Esophagus muscularis mucosa (tissue), 4 donors: ENCODE measurements around the gene SNX10. TPM values are rescaled to one million over a fixed set of nuclear protein-coding genes. Genes with fewer than 3 reads are reported as not detected.

Source experiments
- DNase-seq: peaks from one replicate; pipeline ENCODE4 v3.0.0-alpha.2; 2017; ENCODE audit errors: extremely low spot score
- H3K27ac ChIP-seq, 4 donors: fragments of 200-600 bp; sonication (generic); replicated peaks in 1 of 4; 1 replicate in 3 of 4; 2 replicates in 1 of 4; pipeline ENCODE4 v1.5.1; 2016 to 2019; ENCODE audit warnings: mild to moderate bottlenecking in 1 of 4
- H3K27me3 ChIP-seq, 4 donors: fragments of 200-600 bp; sonication (generic); one replicate each; pipeline versions ENCODE4 v1.5.1 to v1.6.0; 2016 to 2019
- H3K36me3 ChIP-seq, 4 donors: fragments of 200-600 bp; sonication (generic); one replicate each; pipeline ENCODE4 v1.5.1; 2016 to 2019
- H3K4me1 ChIP-seq, 4 donors: fragments of 200-600 bp; sonication (generic); one replicate each; pipeline ENCODE4 v1.5.1; 2016 to 2019
- H3K4me3 ChIP-seq, 4 donors: fragments of 200-600 bp; sonication (generic); 1 replicate in 2 of 4; 2 replicates in 2 of 4; pipeline ENCODE4 v1.5.1; 2016 to 2019; ENCODE audit warnings: mild to moderate bottlenecking in 4 of 4, moderate library complexity in 1 of 4
- H3K9me3 ChIP-seq, 4 donors: fragments of 200-600 bp; sonication (generic); 1 replicate in 3 of 4; 2 replicates in 1 of 4; pipeline ENCODE4 v1.5.1; 2016 to 2019
- EP300 ChIP-seq: sonication (generic); formaldehyde crosslinking; IDR thresholded peaks from one replicate; pipeline ENCODE4 v1.6.1; 2017; ENCODE audit warnings: antibody characterized with exemption
- POLR2A ChIP-seq: fragments of 450-650 bp; IDR thresholded peaks from one replicate; pipeline ENCODE4 v1.6.1; 2017; ENCODE audit warnings: antibody characterized with exemption, moderate library complexity, mild to moderate bottlenecking, low read depth
- POLR2AphosphoS5 ChIP-seq, 2 donors: sonication (generic); formaldehyde crosslinking; IDR thresholded peaks; one replicate each; pipeline ENCODE4 v1.6.1; 2017; ENCODE audit warnings: antibody characterized with exemption in 2 of 2
- WGBS: methylation state at CpG from one replicate; pipeline ENCODE4 v1.1.5; 2018; 5-methylcytosine and 5-hydroxymethylcytosine counted together
- intact Hi-C: fragments of 100-400 bp; cut with DNase I; formaldehyde crosslinking; loops from one replicate; pipeline ENCODE4 v1.15.1; 2023
- total RNA-seq, 4 donors: library from RNA; depleted of rRNA; stranded (reverse); fragments of >200 nt; gene quantifications; one replicate each; pipeline versions ENCODE4 v1.1.0 to v1.2.1, GENCODE V29; 2016
- TF ChIP-seq, protein P1 (sequence below), 3 experiments: fragments of 200-600 bp in 2 of 3; fragments of 450-650 bp in 1 of 3; sonication (generic) in 2 of 3; IDR thresholded peaks; one replicate each; pipeline ENCODE4 v1.5.1; 2017 to 2019; ENCODE audit warnings: antibody characterized with exemption in 3 of 3, mild to moderate bottlenecking in 2 of 3, moderate library complexity in 1 of 3

Gene SNX10
- total RNA-seq, 4 donors from 2014 or later, result 1.9 to 5.0 (median 4.1) TPM

DNA sequence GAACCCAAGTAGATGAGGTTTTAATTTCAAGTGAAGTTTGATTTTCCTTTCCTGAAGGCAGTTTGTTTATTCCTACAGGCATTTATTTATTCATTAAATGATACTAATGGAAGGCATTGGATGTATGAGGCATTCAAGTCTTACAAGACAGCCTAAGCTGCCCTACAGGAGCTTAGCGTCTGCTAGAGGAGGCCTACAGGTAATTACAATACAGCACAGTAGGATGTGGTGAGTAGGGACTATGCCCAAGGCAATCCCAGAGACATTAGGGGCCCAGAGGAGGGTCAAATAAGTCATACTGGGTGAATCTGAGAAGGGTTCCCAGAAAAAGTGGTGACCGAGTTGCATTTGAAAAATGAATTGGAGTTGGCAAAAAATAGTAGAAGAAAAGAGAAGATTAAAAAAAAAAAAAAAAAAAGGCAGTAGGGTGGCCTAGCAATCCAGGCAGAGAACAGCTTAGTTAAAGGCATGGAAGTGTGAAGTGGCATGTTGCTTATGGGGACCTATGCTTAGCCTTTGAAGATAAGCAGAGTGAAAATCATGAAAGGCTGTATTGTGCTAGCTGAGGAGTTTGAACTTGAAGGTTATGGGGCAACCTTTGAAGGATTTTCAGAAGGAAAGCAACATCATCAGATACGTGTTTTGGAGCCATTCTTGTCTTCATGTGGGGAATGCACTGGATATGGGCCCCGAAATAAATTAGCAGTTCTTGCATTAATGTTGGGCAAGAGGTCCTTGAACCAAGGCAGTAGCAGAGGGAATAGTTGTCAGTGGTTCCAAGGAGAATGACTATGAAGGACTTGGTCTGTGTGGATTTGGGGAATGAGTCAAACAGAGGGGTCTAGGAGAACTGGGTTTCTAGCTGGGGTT, 65.5 kb downstream of the SNX10 start:
- TF ChIP-seq, protein P1, sequence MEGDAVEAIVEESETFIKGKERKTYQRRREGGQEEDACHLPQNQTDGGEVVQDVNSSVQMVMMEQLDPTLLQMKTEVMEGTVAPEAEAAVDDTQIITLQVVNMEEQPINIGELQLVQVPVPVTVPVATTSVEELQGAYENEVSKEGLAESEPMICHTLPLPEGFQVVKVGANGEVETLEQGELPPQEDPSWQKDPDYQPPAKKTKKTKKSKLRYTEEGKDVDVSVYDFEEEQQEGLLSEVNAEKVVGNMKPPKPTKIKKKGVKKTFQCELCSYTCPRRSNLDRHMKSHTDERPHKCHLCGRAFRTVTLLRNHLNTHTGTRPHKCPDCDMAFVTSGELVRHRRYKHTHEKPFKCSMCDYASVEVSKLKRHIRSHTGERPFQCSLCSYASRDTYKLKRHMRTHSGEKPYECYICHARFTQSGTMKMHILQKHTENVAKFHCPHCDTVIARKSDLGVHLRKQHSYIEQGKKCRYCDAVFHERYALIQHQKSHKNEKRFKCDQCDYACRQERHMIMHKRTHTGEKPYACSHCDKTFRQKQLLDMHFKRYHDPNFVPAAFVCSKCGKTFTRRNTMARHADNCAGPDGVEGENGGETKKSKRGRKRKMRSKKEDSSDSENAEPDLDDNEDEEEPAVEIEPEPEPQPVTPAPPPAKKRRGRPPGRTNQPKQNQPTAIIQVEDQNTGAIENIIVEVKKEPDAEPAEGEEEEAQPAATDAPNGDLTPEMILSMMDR (IDR thresholded peaks at IDR 0.05), result no peak
- TF ChIP-seq POLR2AphosphoS5 (IDR thresholded peaks at IDR 0.05), result no peak
- no peaks in the 10 kb centered on the region for H3K4me1 ChIP-seq
- intact Hi-C loops, result no loop called here
- H3K9me3 ChIP-seq, result no peaks in the 10 kb centered on the region
- no peak overlapping the region for H3K4me3 ChIP-seq
- DNase-seq, result no peak
- no peaks in the 10 kb centered on the region for H3K36me3 ChIP-seq
- H3K27ac ChIP-seq, result no peak overlapping the region
- peaks cover 0 to 4% (median 0%) of the 10 kb centered on the region in 4 donors for H3K27me3 ChIP-seq
- 91% methylated on average over 4 of the region's 4 CpGs for WGBS

DNA sequence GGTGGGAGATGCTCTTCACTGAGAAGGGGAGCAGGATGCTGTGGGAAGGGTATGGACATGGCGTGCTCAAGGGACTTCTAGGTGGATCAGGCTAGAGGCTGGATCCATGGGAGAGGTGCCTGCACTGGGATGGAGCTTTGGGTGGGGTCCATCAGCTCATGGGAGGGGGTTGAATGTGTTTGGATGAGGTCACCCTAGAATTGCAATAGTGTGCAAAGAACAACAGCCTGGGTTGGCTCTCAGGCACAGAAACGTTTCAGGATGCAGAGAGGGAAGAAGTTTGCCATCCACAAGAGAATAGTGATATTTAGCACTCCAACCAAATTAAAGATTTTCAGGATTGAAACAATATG, 66.1 kb downstream of the SNX10 start:
- DNase-seq, result no peak
- H3K36me3 ChIP-seq, result no peaks in the 10 kb centered on the region
- TF ChIP-seq POLR2A (no peak), EP300 (no peak), POLR2AphosphoS5 (IDR thresholded peaks at IDR 0.05) (no peak)
- TF ChIP-seq, protein P1 (IDR thresholded peaks at IDR 0.05), result no peak
- no peak overlapping the region for H3K27ac ChIP-seq
- H3K27me3 ChIP-seq, result peaks cover 0 to 5% (median 0%) of the 10 kb centered on the region in 4 donors
- no peaks in the 10 kb centered on the region for H3K9me3 ChIP-seq
- H3K4me3 ChIP-seq, result no peak overlapping the region
- intact Hi-C loops, result no loop called here
- WGBS, result 79% methylated on average over 2 of the region's 2 CpGs
- H3K4me1 ChIP-seq, result no peaks in the 10 kb centered on the region

DNA sequence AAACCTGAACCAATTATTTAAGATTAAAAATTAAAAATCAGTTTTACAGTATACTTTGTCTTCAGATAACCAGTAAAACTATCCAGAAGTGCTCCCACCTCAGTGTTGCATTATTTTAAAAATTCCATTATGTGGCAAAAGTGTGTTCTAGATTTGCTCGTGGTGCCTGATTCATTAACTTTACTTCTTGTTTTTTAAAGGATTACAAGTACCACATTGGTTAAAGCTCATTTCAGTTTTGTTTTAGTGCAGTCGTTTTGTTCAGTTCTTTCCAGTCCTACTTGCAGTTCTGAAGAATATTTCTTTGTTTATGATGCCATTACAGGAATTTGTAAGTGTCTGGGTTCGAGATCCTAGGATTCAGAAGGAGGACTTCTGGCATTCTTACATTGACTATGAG, 69.0 kb downstream of the SNX10 start:
- Histone ChIP-seq H3K9me3 (no peaks in the 10 kb centered on the region), H3K36me3 (no peaks in the 10 kb centered on the region), H3K4me3 (no peak overlapping the region), H3K27ac (no peak overlapping the region), H3K4me1 (no peaks in the 10 kb centered on the region), H3K27me3 (peaks cover 0 to 9% (median 0%) of the 10 kb centered on the region in 4 donors)
- TF ChIP-seq, protein P1 (IDR thresholded peaks at IDR 0.05), result no peak
- TF ChIP-seq POLR2AphosphoS5 (IDR thresholded peaks at IDR 0.05), result no peak
- TF ChIP-seq EP300, result no peak
- TF ChIP-seq POLR2A, result no peak
- intact Hi-C loops, result no loop called here
- DNase-seq, result no peak
- 73% methylated on average over 3 of the region's 3 CpGs for WGBS

DNA sequence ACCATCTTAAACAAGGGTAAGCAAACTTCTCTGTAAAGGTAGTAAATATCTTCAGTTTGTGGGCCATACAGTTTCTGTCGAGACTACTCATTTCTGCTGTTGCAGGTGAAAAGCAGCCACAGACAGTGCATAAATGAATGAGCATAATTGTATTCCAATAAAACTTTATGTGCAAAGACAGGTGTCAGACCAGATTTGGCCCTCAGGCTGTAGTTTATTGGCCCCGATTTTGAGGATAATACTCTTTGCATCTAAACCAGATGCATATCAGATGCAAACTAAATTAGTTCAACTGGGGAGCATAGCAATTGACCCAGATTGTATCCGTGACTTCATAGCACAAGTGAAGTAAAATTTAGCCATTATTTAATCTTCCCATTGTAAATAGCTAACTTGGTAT, 70.0 kb downstream of the SNX10 start:
- H3K27ac ChIP-seq, result no peak overlapping the region
- H3K27me3 ChIP-seq, result peaks cover 0 to 16% (median 0%) of the 10 kb centered on the region in 4 donors
- TF ChIP-seq EP300 (no peak), POLR2A (no peak), POLR2AphosphoS5 (IDR thresholded peaks at IDR 0.05) (no peak)
- TF ChIP-seq, protein P1 (IDR thresholded peaks at IDR 0.05), result no peak
- intact Hi-C loops, result no loop called here
- H3K9me3 ChIP-seq, result no peaks in the 10 kb centered on the region
- no peak for DNase-seq
- H3K4me1 ChIP-seq, result no peaks in the 10 kb centered on the region
- WGBS, result 93% methylated on average over 3 of the region's 3 CpGs
- H3K4me3 ChIP-seq, result no peak overlapping the region
- no peaks in the 10 kb centered on the region for H3K36me3 ChIP-seq
